Measurements from ENCODE around the gene CLDN7.

The CLDN7 gene

GRCh38 chr17:7235693-7236665, 26.3 kb downstream of the CLDN7 start:
- no peak for DNase-seq

GRCh38 chr17:7234083-7234951, 28.0 kb downstream of the CLDN7 start, which contains the start of gene DVL2:
DVL2 (minus strand) TSS chr17:7234517; CDS start chr17:7234262, 255 bp downstream.
- peak; percentile 96 for DNase-seq

GRCh38 chr17:7233701-7234082, 28.6 kb downstream of the CLDN7 start:
- no peak for DNase-seq

GRCh38 chr17:7232114-7232513, 30.2 kb downstream of the CLDN7 start:
- no peak for DNase-seq

GRCh38 chr17:7229504-7229903, 32.8 kb downstream of the CLDN7 start:
- no peak for DNase-seq

DNA sequence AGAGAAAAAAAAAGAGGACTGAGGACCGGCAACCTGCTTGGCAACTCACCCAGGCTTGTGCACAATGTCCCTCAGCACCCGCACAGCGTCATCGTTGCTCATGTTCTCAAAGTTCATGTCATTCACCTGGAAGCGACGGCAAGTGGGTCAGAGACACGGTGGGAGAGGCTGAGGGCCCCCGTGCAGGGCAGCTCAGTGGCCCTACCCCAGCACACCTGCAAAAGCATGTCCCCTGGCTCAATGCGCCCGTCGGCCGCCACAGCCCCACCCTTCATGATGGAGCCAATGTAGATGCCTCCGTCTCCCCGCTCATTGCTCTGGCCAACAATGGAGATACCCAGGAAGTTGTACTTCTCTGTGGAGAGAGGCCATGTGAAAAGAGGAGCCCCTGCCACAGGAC, 33.4 kb downstream of the CLDN7 start:
- DNase-seq: no peak

GRCh38 chr17:7226721-7227710, 35.3 kb downstream of the CLDN7 start:
- DNase-seq: no peak

- no peak for DNase-seq
Observed at GRCh38 chr17:7225711-7226331, 36.5 kb downstream of the CLDN7 start.

DNA sequence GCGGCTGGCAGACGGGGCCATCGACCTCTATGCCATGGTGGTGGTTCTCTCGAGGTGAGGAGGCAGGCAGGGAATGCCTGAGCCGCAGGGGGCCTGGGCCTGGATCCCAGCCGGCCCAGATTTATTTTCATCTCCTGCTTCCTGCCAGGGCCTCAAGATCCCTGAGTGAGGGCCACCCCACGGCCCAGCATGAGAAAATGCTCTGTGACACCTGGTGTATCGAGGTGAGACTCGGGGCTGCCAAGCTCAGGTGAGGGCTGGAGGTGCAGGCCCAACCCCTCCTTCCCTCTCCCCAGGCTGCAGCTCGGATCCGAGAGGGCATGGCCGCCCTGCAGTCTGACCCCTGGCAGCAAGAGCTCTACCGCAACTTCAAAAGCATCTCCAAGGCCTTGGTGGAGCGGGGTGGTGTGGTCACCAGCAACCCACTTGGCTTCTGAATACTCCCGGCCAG, 37.6 kb downstream of the CLDN7 start:
- no peak for DNase-seq

DNA sequence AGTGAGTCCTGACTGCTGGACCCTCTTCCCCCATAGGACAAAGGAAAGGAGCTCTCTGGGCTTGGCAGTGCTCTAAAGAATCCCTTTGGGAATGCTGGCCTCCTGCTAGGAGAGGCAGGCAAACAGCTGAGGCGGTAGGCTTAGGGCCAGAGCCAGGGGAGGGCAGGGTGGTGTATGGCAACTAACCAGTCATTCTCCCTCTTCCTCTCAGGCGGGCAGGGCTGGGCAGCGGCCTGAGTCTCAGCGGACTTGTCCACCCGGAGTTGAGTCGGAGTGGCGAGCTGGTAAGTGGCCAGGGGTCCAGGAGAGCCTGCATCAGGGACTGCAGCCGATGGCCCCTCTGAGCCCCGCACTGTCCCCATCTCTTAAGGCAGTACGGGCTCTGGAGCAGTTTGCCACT, 38.2 kb downstream of the CLDN7 start:
- no peak for DNase-seq

GRCh38 chr17:7223375-7223774, 38.9 kb downstream of the CLDN7 start:
- DNase-seq: no peak

DNA sequence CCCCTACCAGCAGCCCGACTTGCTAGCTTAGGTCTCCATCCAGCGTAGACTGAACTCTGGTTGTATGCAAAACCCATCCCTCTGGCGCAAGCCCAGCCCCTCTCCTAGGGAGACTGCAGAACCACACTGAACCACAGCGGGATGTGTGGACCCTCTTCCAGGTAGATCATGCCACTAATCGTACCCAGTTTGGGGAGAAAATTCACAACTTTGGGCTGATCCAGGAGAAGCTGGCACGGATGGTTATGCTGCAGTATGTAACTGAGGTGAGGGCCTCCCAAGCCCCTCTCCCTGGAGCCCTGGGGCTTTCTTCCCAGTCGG, 39.3 kb downstream of the CLDN7 start:
- DNase-seq: no peak

- DNase-seq: no peak
Observed at GRCh38 chr17:7222093-7222971, 39.9 kb downstream of the CLDN7 start.

GRCh38 chr17:7221278-7222092, 40.8 kb downstream of the CLDN7 start:
- no peak for DNase-seq

- DNase-seq: peak; percentile 71
Observed at GRCh38 chr17:7220593-7221277, 41.5 kb downstream of the CLDN7 start.

- peak; percentile 81 for DNase-seq
Observed at GRCh38 chr17:7219812-7220592, 42.3 kb downstream of the CLDN7 start, which contains the start of the genes ACADVL and DLG4. ACADVL (plus strand) TSS chr17:7219938; CDS start chr17:7219985, 47 bp downstream. DLG4 (minus strand) TSS chr17:7219836.

- DNase-seq: no peak
Observed at GRCh38 chr17:7219229-7219811, 43.0 kb downstream of the CLDN7 start.

- no peak for DNase-seq
Observed at GRCh38 chr17:7218758-7219157, 43.5 kb downstream of the CLDN7 start.
